ENCODE measurements around the gene STYK1. TPM values are rescaled to one million over a fixed set of nuclear protein-coding genes. Genes with fewer than 3 reads are reported as not detected.

Gene STYK1
- total RNA-seq, 2 experiments from 2014 or later, result 0.70 to 1.1 TPM

GRCh38 chr12:10716704-10717315 is 43.0 kb upstream of the STYK1 start:
- CTCF ChIA-PET, result interaction anchor here (4.4 kb wide), 1 partner anchor 33 kb away, joined by 28 read pairs; no protein-coding TSS in a partner anchor
- Mint-ChIP-seq H3K27ac (no peak overlapping the region), H3K9me3 (no peaks in the 10 kb centered on the region), H3K4me3 (no peak overlapping the region), H3K36me3 (ENCODE audit: low read depth) (peaks cover 70% of the 10 kb centered on the region), H3K27me3 (no peaks in the 10 kb centered on the region), H3K4me1 (ENCODE audit: low read depth) (peaks cover 56% of the 10 kb centered on the region)
- TF ChIP-seq CTCF (IDR thresholded peaks at IDR 0.05), result no peak
- DNase-seq (no peak), ATAC-seq (no peak)
- POLR2A ChIA-PET, result interaction anchor here (0.7 kb wide), 1 partner anchor 11 kb away, joined by 4 read pairs; no protein-coding TSS in a partner anchor
- intact Hi-C loops (cut with micrococcal nuclease), result no loop called here

GRCh38 chr12:10716277-10716676 is 42.4 kb upstream of the STYK1 start:
- ChIA-PET POLR2A (interaction anchor here (0.6 kb wide), 1 partner anchor 827 kb away, joined by 3 read pairs; no protein-coding TSS in a partner anchor), CTCF (no interaction called here)
- ATAC-seq, result no peak
- H3K36me3 Mint-ChIP-seq (ENCODE audit: low read depth), result peaks cover 72% of the 10 kb centered on the region
- no peak for DNase-seq
- H3K27ac Mint-ChIP-seq, result no peak overlapping the region
- no peaks in the 10 kb centered on the region for H3K27me3 Mint-ChIP-seq
- no peaks in the 10 kb centered on the region for H3K9me3 Mint-ChIP-seq
- no peak overlapping the region for H3K4me3 Mint-ChIP-seq
- intact Hi-C loops (cut with micrococcal nuclease), result no loop called here
- peaks cover 55% of the 10 kb centered on the region for H3K4me1 Mint-ChIP-seq (ENCODE audit: low read depth)
- no peak for TF ChIP-seq CTCF (IDR thresholded peaks at IDR 0.05)

GRCh38 chr12:10715491-10715890 is 41.6 kb upstream of the STYK1 start:
- intact Hi-C loops (cut with micrococcal nuclease), result no loop called here
- Mint-ChIP-seq H3K9me3 (no peaks in the 10 kb centered on the region), H3K27ac (no peak overlapping the region), H3K36me3 (ENCODE audit: low read depth) (peaks cover 68% of the 10 kb centered on the region), H3K4me3 (no peak overlapping the region), H3K27me3 (no peaks in the 10 kb centered on the region), H3K4me1 (ENCODE audit: low read depth) (peaks cover 48% of the 10 kb centered on the region)
- DNase-seq (no peak), ATAC-seq (peak; percentile 66)
- CTCF ChIA-PET, result interaction anchor here (1.2 kb wide), 1 partner anchor 35 kb away, joined by 4 read pairs; no protein-coding TSS in a partner anchor
- POLR2A ChIA-PET, result no interaction called here
- TF ChIP-seq CTCF (IDR thresholded peaks at IDR 0.05), result no peak

GRCh38 chr12:10709808-10710207 is 36.0 kb upstream of the STYK1 start:
- intact Hi-C loops (cut with micrococcal nuclease), result no loop called here
- Mint-ChIP-seq H3K4me3 (no peak overlapping the region), H3K27me3 (no peaks in the 10 kb centered on the region), H3K4me1 (ENCODE audit: low read depth) (no peaks in the 10 kb centered on the region), H3K27ac (no peak overlapping the region), H3K9me3 (no peaks in the 10 kb centered on the region), H3K36me3 (ENCODE audit: low read depth) (peaks cover 71% of the 10 kb centered on the region)
- TF ChIP-seq CTCF (IDR thresholded peaks at IDR 0.05), result no peak
- ChIA-PET POLR2A (no interaction called here), CTCF (no interaction called here)
- DNase-seq (no peak), ATAC-seq (no peak)

GRCh38 chr12:10708862-10709261 is 35.0 kb upstream of the STYK1 start:
- ChIA-PET POLR2A (interaction anchor here (1.2 kb wide), 1 partner anchor 14 kb away, joined by 3 read pairs; the partner anchor contains the start of gene YBX3), CTCF (interaction anchor here (1.3 kb wide), 1 partner anchor 41 kb away, joined by 6 read pairs; no protein-coding TSS in a partner anchor)
- H3K4me1 Mint-ChIP-seq (ENCODE audit: low read depth), result no peaks in the 10 kb centered on the region
- H3K4me3 Mint-ChIP-seq, result no peak overlapping the region
- H3K27ac Mint-ChIP-seq, result no peak overlapping the region
- peaks cover 70% of the 10 kb centered on the region for H3K36me3 Mint-ChIP-seq (ENCODE audit: low read depth)
- intact Hi-C loops (cut with micrococcal nuclease), result no loop called here
- no peak for TF ChIP-seq CTCF (IDR thresholded peaks at IDR 0.05)
- ATAC-seq (no peak), DNase-seq (no peak)
- no peaks in the 10 kb centered on the region for H3K27me3 Mint-ChIP-seq
- H3K9me3 Mint-ChIP-seq, result no peaks in the 10 kb centered on the region

Data from activated CD8-positive, alpha-beta T cell treated with anti-CD3 and anti-CD28 coated beads for 36 hours (primary cell).